Right atrium auricular region (tissue), 2 donors: ENCODE data around the gene BMP10. TPM values are rescaled to one million over a fixed set of nuclear protein-coding genes. Genes with fewer than 3 reads are reported as not detected.

Source experiments
- DNase-seq: peaks from one replicate; pipeline ENCODE4 v3.0.0-alpha.2; 2019; ENCODE audit warnings: low spot score
- H3K27ac ChIP-seq, 2 donors: fragments of 200-600 bp; sonication (generic); 1 replicate in 1 of 2; 2 replicates in 1 of 2; pipeline ENCODE4 v1.5.1; 2016 to 2019
- H3K27me3 ChIP-seq, 2 donors: fragments of 200-600 bp; sonication (generic); one replicate each; pipeline versions ENCODE4 v1.5.1 to v1.6.0; 2017 to 2019
- H3K36me3 ChIP-seq: fragments of 200-600 bp; sonication (generic); one replicate; pipeline ENCODE4 v1.5.1; 2016
- H3K4me1 ChIP-seq, 2 donors: fragments of 200-600 bp; sonication (generic); one replicate each; pipeline versions ENCODE4 v1.5.1 to v1.6.0; 2017 to 2019
- H3K4me3 ChIP-seq, 2 donors: fragments of 200-600 bp; sonication (generic); 1 replicate in 1 of 2; 2 replicates in 1 of 2; pipeline ENCODE4 v1.5.1; 2017 to 2019; ENCODE audit warnings: mild to moderate bottlenecking in 1 of 2, moderate library complexity in 1 of 2
- H3K9me3 ChIP-seq, 2 donors: fragments of 200-600 bp; sonication (generic); one replicate each; pipeline ENCODE4 v1.5.1; 2019
- total RNA-seq, 2 donors: library from RNA; depleted of rRNA; stranded (reverse); fragments of >200 nt; gene quantifications; one replicate each; pipeline ENCODE4 v1.1.0, GENCODE V29; 2016
- TF ChIP-seq, protein P1 (sequence below), 2 donors: fragments of 200-600 bp; sonication (generic); IDR thresholded peaks; one replicate each; pipeline ENCODE4 v1.5.1; 2019; ENCODE audit warnings: antibody characterized with exemption in 2 of 2

BMP10 gene
- total RNA-seq, 2 donors from 2014 or later = 1.9 to 5,642 TPM

GRCh38 chr2:68909793-68910674 lies 38.8 kb upstream of the BMP10 start:
- DNase-seq = peak; percentile 82
- Histone ChIP-seq H3K4me3 (no peak overlapping the region), H3K27me3 (no peaks in the 10 kb centered on the region), H3K36me3 (no peaks in the 10 kb centered on the region), H3K27ac (no peak overlapping the region), H3K9me3 (no peaks in the 10 kb centered on the region), H3K4me1 (peaks cover 0 to 15% of the 10 kb centered on the region in 2 donors)
- TF ChIP-seq, protein P1, sequence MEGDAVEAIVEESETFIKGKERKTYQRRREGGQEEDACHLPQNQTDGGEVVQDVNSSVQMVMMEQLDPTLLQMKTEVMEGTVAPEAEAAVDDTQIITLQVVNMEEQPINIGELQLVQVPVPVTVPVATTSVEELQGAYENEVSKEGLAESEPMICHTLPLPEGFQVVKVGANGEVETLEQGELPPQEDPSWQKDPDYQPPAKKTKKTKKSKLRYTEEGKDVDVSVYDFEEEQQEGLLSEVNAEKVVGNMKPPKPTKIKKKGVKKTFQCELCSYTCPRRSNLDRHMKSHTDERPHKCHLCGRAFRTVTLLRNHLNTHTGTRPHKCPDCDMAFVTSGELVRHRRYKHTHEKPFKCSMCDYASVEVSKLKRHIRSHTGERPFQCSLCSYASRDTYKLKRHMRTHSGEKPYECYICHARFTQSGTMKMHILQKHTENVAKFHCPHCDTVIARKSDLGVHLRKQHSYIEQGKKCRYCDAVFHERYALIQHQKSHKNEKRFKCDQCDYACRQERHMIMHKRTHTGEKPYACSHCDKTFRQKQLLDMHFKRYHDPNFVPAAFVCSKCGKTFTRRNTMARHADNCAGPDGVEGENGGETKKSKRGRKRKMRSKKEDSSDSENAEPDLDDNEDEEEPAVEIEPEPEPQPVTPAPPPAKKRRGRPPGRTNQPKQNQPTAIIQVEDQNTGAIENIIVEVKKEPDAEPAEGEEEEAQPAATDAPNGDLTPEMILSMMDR (IDR thresholded peaks at IDR 0.05) = peak; percentile 94 to 96

DNA sequence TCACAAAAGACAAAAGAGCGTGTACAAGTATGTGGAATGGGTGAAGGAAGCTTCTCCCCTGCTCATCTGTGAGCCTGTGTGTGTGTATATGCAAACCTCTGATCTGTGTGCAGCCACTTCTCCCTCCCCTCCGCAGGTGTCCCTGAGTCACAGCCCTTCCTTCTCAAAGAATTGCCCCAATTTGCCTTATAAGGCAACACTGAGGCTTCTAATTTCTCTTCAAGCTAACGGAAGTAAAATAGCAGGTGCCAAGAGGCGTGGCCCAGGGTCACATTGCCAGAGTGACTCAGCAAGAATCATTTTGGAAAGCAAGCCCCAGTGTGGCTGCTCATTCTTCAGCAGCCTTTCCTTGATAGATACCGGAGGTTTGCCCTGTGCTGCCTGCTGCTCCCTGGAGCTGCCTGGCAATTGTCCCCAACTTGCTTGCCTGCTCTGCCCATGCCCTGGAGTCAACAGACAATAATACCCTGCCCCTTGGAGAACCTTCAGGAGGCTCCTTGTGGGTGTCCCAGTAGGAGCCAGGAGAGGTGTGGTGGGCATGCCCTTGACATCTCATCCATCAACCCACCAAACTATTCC lies 37.3 kb upstream of the BMP10 start:
- Histone ChIP-seq H3K9me3 (peaks cover 0 to 9% of the 10 kb centered on the region in 2 donors), H3K27ac (peak overlapping the region in 1 of 2 donors; percentile 11)
- TF ChIP-seq, protein P1 (IDR thresholded peaks at IDR 0.05) = no peak

DNA sequence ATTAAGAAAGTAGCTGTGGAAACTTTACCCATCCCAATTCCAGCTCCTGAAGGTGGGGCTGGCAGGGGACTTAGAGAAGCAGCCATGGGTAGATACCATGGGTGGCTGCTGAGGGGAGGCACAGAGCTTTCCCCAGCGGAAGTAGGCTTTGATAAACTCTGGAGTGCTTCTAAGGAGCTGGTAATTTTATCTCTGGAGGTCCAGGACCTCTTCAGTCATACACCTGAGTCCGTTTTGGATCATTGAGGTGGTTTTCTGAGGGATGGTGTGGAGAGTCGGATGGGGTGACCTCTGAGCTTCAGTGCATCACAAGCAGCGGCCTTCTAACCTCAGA lies 36.7 kb upstream of the BMP10 start:
- DNase-seq = no peak
- Histone ChIP-seq H3K4me3 (no peak overlapping the region), H3K36me3 (no peaks in the 10 kb centered on the region), H3K9me3 (peaks cover 0 to 9% of the 10 kb centered on the region in 2 donors), H3K27me3 (no peaks in the 10 kb centered on the region), H3K4me1 (peaks cover 0 to 15% of the 10 kb centered on the region in 2 donors), H3K27ac (no peak overlapping the region)
- TF ChIP-seq, protein P1 (IDR thresholded peaks at IDR 0.05) = no peak

More for the DNA sequence above, 37.3 kb upstream of the BMP10 start:
- H3K4me1 ChIP-seq = peaks cover 0 to 15% of the 10 kb centered on the region in 2 donors
- H3K27me3 ChIP-seq = no peaks in the 10 kb centered on the region
- DNase-seq = peak; percentile 92
- H3K4me3 ChIP-seq = no peak overlapping the region
- no peaks in the 10 kb centered on the region for H3K36me3 ChIP-seq

GRCh38 chr2:68907232-68907919 lies 36.2 kb upstream of the BMP10 start:
- TF ChIP-seq, protein P1 (IDR thresholded peaks at IDR 0.05) = no peak
- Histone ChIP-seq H3K36me3 (no peaks in the 10 kb centered on the region), H3K27ac (no peak overlapping the region), H3K9me3 (peaks cover 0 to 9% of the 10 kb centered on the region in 2 donors), H3K4me1 (peaks cover 0 to 15% of the 10 kb centered on the region in 2 donors), H3K27me3 (no peaks in the 10 kb centered on the region), H3K4me3 (no peak overlapping the region)
- DNase-seq = no peak

DNA sequence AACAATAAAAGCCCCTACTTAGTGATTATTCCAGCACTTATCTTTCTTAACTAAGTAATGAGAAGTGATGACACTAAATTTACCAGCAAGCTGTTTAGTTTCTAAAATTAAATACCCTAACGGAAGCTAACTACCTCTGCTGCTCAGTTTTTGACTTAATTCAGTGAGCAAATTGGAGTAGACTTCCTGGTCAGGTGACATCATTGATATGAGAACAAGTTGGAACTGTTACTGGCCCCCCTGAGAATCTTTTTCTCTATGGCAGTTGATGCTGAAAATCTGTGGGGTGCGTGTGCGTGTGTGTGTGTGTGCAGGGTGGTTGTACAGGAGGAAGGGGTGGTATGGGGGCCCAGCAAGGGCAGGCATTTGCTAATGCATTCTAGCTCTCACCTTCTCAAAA lies 35.5 kb upstream of the BMP10 start:
- TF ChIP-seq, protein P1 (IDR thresholded peaks at IDR 0.05) = no peak

More for the DNA sequence above, 35.5 kb upstream of the BMP10 start:
- no peaks in the 10 kb centered on the region for H3K27me3 ChIP-seq
- no peak overlapping the region for H3K27ac ChIP-seq
- peaks cover 0 to 14% of the 10 kb centered on the region in 2 donors for H3K9me3 ChIP-seq
- H3K36me3 ChIP-seq = no peaks in the 10 kb centered on the region
- no peak overlapping the region for H3K4me3 ChIP-seq
- H3K4me1 ChIP-seq = peaks cover 0 to 15% of the 10 kb centered on the region in 2 donors
- no peak for DNase-seq
